Stimulated activated memory B cell treated with anti-CD40 and anti-IgM and Interleukin-4, amounts not matched to agents 10 μg/mL and 1 μg/mL and 100 μg/mL, for 72 hours (primary cell): ENCODE results near the gene TPRX2.
"Not testable (repeated sequence)": the region's sequence is repeated elsewhere in the genome, so short reads cannot be mapped to it uniquely, and the experiment has no call there.

ENCODE experiments used
- ATAC-seq: fragments of 150-1000 bp; cut with Tn5 transposase; 2 replicates; pipeline ENCODE4 v1.10.0; 2021
- H3K27ac Mint-ChIP-seq: one replicate; pipeline ENCODE4 v1.8.0; 2022; ENCODE audit warnings: mild to moderate bottlenecking, mixed read lengths
- H3K27me3 Mint-ChIP-seq: one replicate; pipeline ENCODE4 v1.8.0; 2022; ENCODE audit warnings: mixed read lengths
- H3K36me3 Mint-ChIP-seq: one replicate; pipeline ENCODE4 v1.8.0; 2022; ENCODE audit warnings: mixed read lengths
- H3K4me1 Mint-ChIP-seq: one replicate; pipeline ENCODE4 v1.8.0; 2022; ENCODE audit warnings: mixed read lengths
- H3K4me3 Mint-ChIP-seq: one replicate; pipeline ENCODE4 v1.8.0; 2022; ENCODE audit warnings: mild to moderate bottlenecking, moderate library complexity, mixed read lengths
- H3K9me3 Mint-ChIP-seq: one replicate; pipeline ENCODE4 v1.8.0; 2022; ENCODE audit warnings: mixed read lengths

TPRX2 gene

DNA sequence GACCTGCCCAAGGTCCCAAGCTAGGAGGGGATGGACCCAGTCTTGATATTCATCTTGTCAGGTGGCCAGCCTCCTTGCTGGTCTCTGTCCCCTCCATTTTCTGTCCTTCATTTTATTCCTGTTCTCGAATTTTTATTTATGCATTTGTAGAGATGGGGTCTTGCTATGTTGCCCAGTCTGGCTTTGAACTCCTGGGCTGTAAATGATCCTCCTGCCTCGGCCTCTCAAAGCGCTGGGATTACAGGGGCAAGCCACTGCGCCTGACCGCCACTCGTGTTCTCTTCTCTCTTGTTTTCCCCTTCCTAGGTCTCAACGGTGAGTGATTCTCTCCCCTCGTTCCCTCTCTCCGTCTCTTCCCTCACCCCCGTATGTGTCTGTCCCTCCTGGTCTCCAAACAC lies 10.6 kb upstream of the TPRX2 start:
- no peak overlapping the region for H3K4me3 Mint-ChIP-seq
- H3K36me3 Mint-ChIP-seq: peaks cover 5% of the 10 kb centered on the region
- H3K9me3 Mint-ChIP-seq: peaks cover 4% of the 10 kb centered on the region
- ATAC-seq: no peak
- H3K4me1 Mint-ChIP-seq: no peaks in the 10 kb centered on the region
- H3K27me3 Mint-ChIP-seq: peaks cover 66% of the 10 kb centered on the region
- H3K27ac Mint-ChIP-seq: no peak overlapping the region

DNA sequence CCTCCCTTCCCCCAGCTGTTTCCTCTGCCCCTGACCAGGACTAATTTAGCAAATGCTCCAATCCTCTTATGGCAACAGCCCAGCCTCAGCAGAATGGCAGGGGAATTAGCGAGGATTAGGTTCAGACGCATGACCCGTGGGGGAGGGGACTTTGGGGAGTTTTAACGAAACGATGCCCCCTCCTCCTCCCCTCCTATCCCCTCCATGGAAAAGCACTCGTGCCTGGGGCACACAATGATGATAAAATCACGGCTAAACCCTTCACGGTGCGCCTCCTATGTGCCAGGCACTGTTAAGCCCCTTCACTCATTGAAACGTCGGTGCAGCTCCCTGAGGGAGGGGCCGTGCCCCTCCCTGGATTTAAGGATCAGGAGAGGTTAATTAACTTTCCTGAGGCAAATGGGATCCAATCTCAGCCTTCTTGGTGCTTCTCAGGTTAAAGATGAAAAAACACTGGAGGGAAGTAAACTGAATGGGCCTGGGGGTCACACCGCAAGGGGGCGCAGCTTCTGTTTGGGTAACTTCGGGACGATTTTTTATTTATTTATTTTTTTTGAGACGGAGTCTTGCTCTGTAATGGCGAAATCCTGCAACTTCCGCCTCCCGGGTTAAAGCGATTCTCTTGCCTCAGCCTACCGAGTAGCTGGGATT lies 10.1 kb upstream of the TPRX2 start:
- Mint-ChIP-seq H3K4me3 (no peak overlapping the region), H3K27me3 (peaks cover 66% of the 10 kb centered on the region), H3K36me3 (peaks cover 5% of the 10 kb centered on the region), H3K4me1 (no peaks in the 10 kb centered on the region), H3K9me3 (peaks cover 4% of the 10 kb centered on the region), H3K27ac (no peak overlapping the region)
- no peak for ATAC-seq

DNA sequence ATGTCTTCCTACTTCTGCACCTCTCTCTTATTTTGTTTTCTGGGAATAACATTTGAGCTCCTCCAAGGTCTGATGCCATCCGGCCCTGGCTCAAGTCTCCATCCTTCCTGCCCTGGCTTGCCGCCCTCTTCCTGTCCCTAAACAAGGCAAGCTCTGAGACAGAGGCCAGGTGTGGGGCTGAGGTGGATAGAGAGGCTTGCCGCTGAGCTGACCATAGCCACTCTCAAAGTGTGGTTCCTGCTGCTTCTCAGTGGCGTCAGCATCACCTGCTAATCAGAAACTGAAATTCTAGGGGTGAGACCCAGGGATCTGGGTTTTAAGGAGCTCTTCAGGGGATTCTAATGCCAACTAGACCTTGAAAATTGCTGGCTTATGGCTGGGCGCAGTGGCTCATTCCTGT lies 6.0 kb upstream of the TPRX2 start:
- Mint-ChIP-seq H3K9me3 (peaks cover 4% of the 10 kb centered on the region), H3K4me3 (no peak overlapping the region), H3K36me3 (peaks cover 5% of the 10 kb centered on the region), H3K4me1 (no peaks in the 10 kb centered on the region), H3K27ac (no peak overlapping the region), H3K27me3 (peaks cover 70% of the 10 kb centered on the region)
- ATAC-seq: no peak

DNA sequence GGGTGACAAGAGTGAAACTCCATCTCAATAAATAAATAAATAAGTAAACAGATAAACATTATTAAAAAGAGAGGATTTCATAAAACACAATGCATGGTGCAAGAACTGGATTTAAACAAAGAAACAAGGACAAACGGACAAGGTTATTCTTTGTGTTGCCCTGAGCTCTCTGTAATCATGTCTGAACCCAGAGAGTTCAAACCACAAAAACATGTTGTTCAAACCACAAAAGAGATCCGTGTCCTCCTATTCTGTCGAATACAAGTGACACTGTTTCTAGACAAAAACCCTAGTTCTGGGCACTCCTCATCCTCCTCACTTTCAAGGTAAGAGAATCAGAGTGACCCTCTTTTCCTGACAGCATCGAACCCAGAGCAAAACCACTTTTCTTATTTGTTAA lies 4.6 kb upstream of the TPRX2 start:
- H3K4me1 Mint-ChIP-seq: no peaks in the 10 kb centered on the region
- no peaks in the 10 kb centered on the region for H3K36me3 Mint-ChIP-seq
- no peak for ATAC-seq
- no peak overlapping the region for H3K27ac Mint-ChIP-seq
- no peaks in the 10 kb centered on the region for H3K9me3 Mint-ChIP-seq
- no peak overlapping the region for H3K4me3 Mint-ChIP-seq
- peaks cover 65% of the 10 kb centered on the region for H3K27me3 Mint-ChIP-seq

DNA sequence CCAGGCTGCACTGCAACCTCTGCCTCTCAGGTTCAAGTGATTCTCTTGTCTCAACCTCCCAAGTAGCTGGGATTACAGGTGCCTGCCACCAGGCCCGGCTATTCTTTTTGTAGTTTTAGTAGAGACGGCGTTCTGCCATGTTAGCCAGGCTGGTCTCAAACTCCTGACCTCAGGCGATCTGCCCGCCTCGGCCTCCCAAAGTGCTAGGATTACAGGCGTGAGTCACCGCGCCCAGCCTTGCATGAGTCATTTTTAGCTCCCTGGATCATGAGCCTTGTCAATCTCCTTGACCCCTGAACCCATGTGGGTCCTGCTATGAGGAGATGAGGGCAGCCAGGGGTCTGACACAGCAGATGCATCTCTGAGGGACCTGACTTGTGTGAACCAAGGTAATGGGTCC lies 804 bp upstream of the TPRX2 start:
- ATAC-seq, H3K4me1 Mint-ChIP-seq, H3K9me3 Mint-ChIP-seq, H3K27ac Mint-ChIP-seq, H3K4me3 Mint-ChIP-seq, H3K36me3 Mint-ChIP-seq: not testable (repeated sequence)
- peaks cover 45% of the 10 kb centered on the region for H3K27me3 Mint-ChIP-seq

DNA sequence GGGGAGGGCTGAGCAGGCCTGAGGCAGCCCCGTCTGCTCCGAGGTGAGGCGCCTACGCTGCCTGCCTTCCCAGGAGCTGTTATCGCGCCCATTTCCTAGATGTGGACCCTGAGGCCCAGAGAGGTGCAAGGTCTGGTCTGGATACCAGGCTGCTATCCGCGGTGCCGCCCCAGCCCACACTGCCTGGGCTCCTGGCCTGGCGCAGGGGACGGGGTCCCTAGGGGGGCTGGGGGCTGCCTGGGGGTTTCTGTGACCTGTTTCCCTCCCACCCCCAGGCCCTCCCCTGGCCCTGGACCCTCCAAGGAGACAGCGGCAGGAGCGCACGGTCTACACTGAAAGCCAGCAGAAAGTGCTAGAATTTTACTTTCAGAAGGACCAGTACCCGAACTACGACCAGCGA lies 803 bp downstream of the TPRX2 start:
- ATAC-seq: peak; percentile 47
- not testable (repeated sequence) for H3K36me3 Mint-ChIP-seq, H3K4me3 Mint-ChIP-seq, H3K27ac Mint-ChIP-seq, H3K9me3 Mint-ChIP-seq, H3K4me1 Mint-ChIP-seq
- H3K27me3 Mint-ChIP-seq: peaks cover 38% of the 10 kb centered on the region

- peaks cover 37% of the 10 kb centered on the region for H3K27me3 Mint-ChIP-seq
- H3K4me3 Mint-ChIP-seq: no peak overlapping the region
- ATAC-seq: peak; percentile 34
Observed at GRCh38 chr19:47860602-47861297, 1.7 kb downstream of the TPRX2 start.

GRCh38 chr19:47861630-47862029 lies 2.6 kb downstream of the TPRX2 start:
- ATAC-seq: no peak
- Mint-ChIP-seq H3K36me3 (peaks cover 6% of the 10 kb centered on the region), H3K27ac (no peak overlapping the region), H3K9me3 (peaks cover 4% of the 10 kb centered on the region), H3K4me1 (no peaks in the 10 kb centered on the region), H3K4me3 (no peak overlapping the region), H3K27me3 (peaks cover 30% of the 10 kb centered on the region)

More at GRCh38 chr19:47860602-47861297, 1.7 kb downstream of the TPRX2 start:
- Mint-ChIP-seq H3K4me1 (no peaks in the 10 kb centered on the region), H3K9me3 (peaks cover 4% of the 10 kb centered on the region), H3K27ac (no peak overlapping the region), H3K36me3 (peaks cover 6% of the 10 kb centered on the region)

- ATAC-seq: peak; percentile 83
- H3K4me3 Mint-ChIP-seq: no peak overlapping the region
- H3K27me3 Mint-ChIP-seq: peaks cover 22% of the 10 kb centered on the region
- H3K4me1 Mint-ChIP-seq: no peaks in the 10 kb centered on the region
- peaks cover 4% of the 10 kb centered on the region for H3K9me3 Mint-ChIP-seq
- H3K27ac Mint-ChIP-seq: no peak overlapping the region
- H3K36me3 Mint-ChIP-seq: peaks cover 6% of the 10 kb centered on the region
Observed at GRCh38 chr19:47863514-47863936, 4.5 kb downstream of the TPRX2 start.

DNA sequence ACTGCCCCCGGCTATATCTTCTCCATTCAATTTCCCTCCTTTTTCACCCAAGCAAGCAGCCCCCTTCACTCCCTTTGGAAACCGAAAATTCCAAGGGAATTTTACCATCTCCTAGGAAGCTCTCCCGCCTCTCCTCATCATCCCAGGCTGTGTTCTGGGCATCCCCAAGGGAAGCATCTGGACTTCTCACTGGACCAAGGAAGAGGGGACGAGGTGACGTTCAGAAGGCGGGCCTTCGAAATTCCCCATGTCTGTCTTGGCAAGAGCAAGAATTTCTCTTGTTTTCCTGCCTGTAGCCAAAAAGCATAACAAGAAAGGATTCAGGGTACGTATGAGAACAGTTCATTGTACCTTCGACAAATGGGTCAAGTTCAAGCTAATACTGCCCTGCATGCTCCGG lies 6.1 kb downstream of the TPRX2 start:
- Mint-ChIP-seq H3K27me3 (peaks cover 18% of the 10 kb centered on the region), H3K36me3 (peaks cover 6% of the 10 kb centered on the region), H3K4me1 (peaks cover 6% of the 10 kb centered on the region), H3K9me3 (peaks cover 4% of the 10 kb centered on the region), H3K4me3 (no peak overlapping the region), H3K27ac (no peak overlapping the region)
- no peak for ATAC-seq

DNA sequence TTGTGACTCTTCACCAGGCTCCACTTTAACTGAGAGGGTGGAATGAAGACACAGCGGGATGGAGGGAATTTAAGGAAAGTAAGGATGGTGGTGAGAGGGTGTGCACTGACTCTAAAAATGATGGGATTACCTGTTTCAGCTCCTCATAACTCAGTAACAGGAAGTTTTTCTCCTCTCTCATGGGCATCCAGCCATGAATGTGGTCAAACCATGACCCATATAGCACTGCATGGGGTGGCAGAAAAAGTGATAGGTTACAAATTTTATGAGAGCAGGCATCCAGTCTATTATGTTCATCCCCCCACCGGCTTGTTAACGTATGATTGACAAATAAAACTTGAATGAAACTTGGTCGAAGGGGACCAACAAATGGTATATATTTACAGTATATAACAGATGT lies 19.9 kb downstream of the TPRX2 start:
- H3K36me3 Mint-ChIP-seq: no peaks in the 10 kb centered on the region
- peaks cover 24% of the 10 kb centered on the region for H3K27me3 Mint-ChIP-seq
- H3K4me1 Mint-ChIP-seq: no peaks in the 10 kb centered on the region
- H3K9me3 Mint-ChIP-seq: peaks cover 3% of the 10 kb centered on the region
- H3K27ac Mint-ChIP-seq: no peak overlapping the region
- no peak for ATAC-seq
- H3K4me3 Mint-ChIP-seq: no peak overlapping the region

DNA sequence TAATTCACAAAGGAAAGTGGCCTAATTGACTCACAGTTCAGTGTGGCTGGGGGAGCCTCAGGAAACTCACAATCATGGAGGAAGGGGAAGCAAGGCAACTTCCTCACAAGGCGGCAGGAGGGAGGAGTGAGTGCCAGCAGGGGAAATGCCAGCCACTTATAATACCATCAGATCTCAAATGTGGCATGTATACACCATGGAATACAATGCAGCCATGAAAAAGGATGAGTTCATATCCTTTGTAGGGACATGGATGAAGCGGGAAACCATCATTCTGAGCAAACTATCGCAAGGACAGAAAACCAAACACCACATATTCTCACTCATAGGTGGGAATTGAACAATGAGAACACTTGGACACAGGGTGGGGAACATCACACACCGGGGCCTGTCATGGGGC lies 20.4 kb downstream of the TPRX2 start:
- H3K27me3 Mint-ChIP-seq: peaks cover 19% of the 10 kb centered on the region
- not testable (repeated sequence) for H3K27ac Mint-ChIP-seq, ATAC-seq, H3K9me3 Mint-ChIP-seq, H3K4me1 Mint-ChIP-seq, H3K4me3 Mint-ChIP-seq, H3K36me3 Mint-ChIP-seq

DNA sequence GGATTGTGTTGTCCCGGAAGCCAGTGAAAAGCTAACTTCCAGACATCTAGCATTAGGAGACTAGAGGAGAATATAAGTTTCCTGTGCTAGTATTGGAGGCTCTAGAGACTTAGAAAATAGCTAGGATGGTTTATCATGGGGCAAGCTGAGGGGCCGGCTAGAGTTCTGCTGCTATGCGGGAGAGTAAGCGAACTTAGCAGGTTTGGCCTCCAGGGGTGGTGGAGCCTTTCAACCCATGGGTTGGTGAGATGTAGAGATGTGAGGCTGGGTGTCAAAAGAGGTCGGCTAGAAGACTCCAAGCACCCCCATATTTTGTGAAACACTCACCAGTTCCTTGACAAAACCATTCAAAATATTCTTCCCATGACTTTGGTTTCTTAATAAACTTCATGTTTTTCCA lies 22.7 kb downstream of the TPRX2 start:
- H3K27me3 Mint-ChIP-seq: peaks cover 22% of the 10 kb centered on the region
- H3K36me3 Mint-ChIP-seq: no peaks in the 10 kb centered on the region
- no peak overlapping the region for H3K4me3 Mint-ChIP-seq
- ATAC-seq: no peak
- peaks cover 3% of the 10 kb centered on the region for H3K9me3 Mint-ChIP-seq
- no peak overlapping the region for H3K27ac Mint-ChIP-seq
- no peaks in the 10 kb centered on the region for H3K4me1 Mint-ChIP-seq

- Mint-ChIP-seq H3K27me3 (peaks cover 16% of the 10 kb centered on the region), H3K4me3 (no peak overlapping the region), H3K9me3 (peaks cover 3% of the 10 kb centered on the region), H3K36me3 (no peaks in the 10 kb centered on the region), H3K4me1 (no peaks in the 10 kb centered on the region), H3K27ac (no peak overlapping the region)
- no peak for ATAC-seq
Observed at GRCh38 chr19:47882890-47883289, 23.9 kb downstream of the TPRX2 start.

GRCh38 chr19:47885067-47885463 lies 26.0 kb downstream of the TPRX2 start:
- H3K36me3 Mint-ChIP-seq: no peaks in the 10 kb centered on the region
- H3K27me3 Mint-ChIP-seq: peaks cover 24% of the 10 kb centered on the region
- no peak overlapping the region for H3K4me3 Mint-ChIP-seq
- H3K27ac Mint-ChIP-seq: no peak overlapping the region
- no peak for ATAC-seq
- H3K4me1 Mint-ChIP-seq: no peaks in the 10 kb centered on the region
- H3K9me3 Mint-ChIP-seq: no peaks in the 10 kb centered on the region

- H3K27ac Mint-ChIP-seq: no peak within 1 kb of the TSS
Observed at GRCh38 chr19:47886010-47886559, 27.1 kb downstream of the TPRX2 start, which contains the start of gene SULT2A1. TSS of gene SULT2A1 (minus strand) at chr19:47886315. CDS start at chr19:47886257, 58 bp downstream.

More at GRCh38 chr19:47886010-47886559, 27.1 kb downstream of the TPRX2 start, which contains the start of gene SULT2A1:
- peaks cover 5% of the 10 kb centered on the region for H3K9me3 Mint-ChIP-seq
- H3K4me1 Mint-ChIP-seq: no peaks in the 10 kb centered on the region
- ATAC-seq: no peak
- H3K27me3 Mint-ChIP-seq: peaks cover 33% of the 10 kb centered on the region
- H3K4me3 Mint-ChIP-seq: no peak within 1 kb of the TSS
- H3K36me3 Mint-ChIP-seq: no peaks in the 10 kb centered on the region
